ENCODE results near the gene TSC22D4.
A peak's percentile ranks its signal among the peaks of the same experiment; 100 is the strongest.

The TSC22D4 gene

GRCh38 chr7:100493476-100494264 lies 14.7 kb upstream of the TSC22D4 start:
- no peak for DNase-seq (ENCODE audit: extremely low spot score, insufficient read length, low read depth)

GRCh38 chr7:100492738-100493475 lies 13.9 kb upstream of the TSC22D4 start:
- FAIRE-seq, result no peak
- no peak for DNase-seq (ENCODE audit: extremely low spot score, insufficient read length, low read depth)

More at GRCh38 chr7:100493476-100494264, 14.7 kb upstream of the TSC22D4 start:
- FAIRE-seq, result no peak

- DNase-seq (ENCODE audit: extremely low spot score, insufficient read length, low read depth) (no peak), FAIRE-seq (no peak)
Observed at GRCh38 chr7:100491192-100491578, 12.2 kb upstream of the TSC22D4 start.

- DNase-seq (ENCODE audit: extremely low spot score, insufficient read length, low read depth) (no peak), FAIRE-seq (no peak)
Observed at GRCh38 chr7:100490483-100491191, 11.6 kb upstream of the TSC22D4 start.

- FAIRE-seq, result peak; percentile 5
- peak; percentile 66 for DNase-seq (ENCODE audit: extremely low spot score, insufficient read length, low read depth)
Observed at GRCh38 chr7:100489824-100490223, 10.8 kb upstream of the TSC22D4 start.

GRCh38 chr7:100489121-100489520 lies 10.1 kb upstream of the TSC22D4 start:
- DNase-seq (ENCODE audit: extremely low spot score, insufficient read length, low read depth), result no peak
- FAIRE-seq, result no peak

- DNase-seq (ENCODE audit: extremely low spot score, insufficient read length, low read depth) (no peak), FAIRE-seq (no peak)
Observed at GRCh38 chr7:100488333-100489095, 9.5 kb upstream of the TSC22D4 start.

GRCh38 chr7:100486753-100487446 lies 7.9 kb upstream of the TSC22D4 start:
- FAIRE-seq (no peak), DNase-seq (ENCODE audit: extremely low spot score, insufficient read length, low read depth) (no peak)

- FAIRE-seq (no peak), DNase-seq (ENCODE audit: extremely low spot score, insufficient read length, low read depth) (no peak)
Observed at GRCh38 chr7:100486111-100486636, 7.2 kb upstream of the TSC22D4 start.

- FAIRE-seq, result no peak
- no peak for DNase-seq (ENCODE audit: extremely low spot score, insufficient read length, low read depth)
Observed at GRCh38 chr7:100485471-100485876, 6.5 kb upstream of the TSC22D4 start.

GRCh38 chr7:100484673-100485045 lies 5.6 kb upstream of the TSC22D4 start:
- FAIRE-seq (no peak), DNase-seq (ENCODE audit: extremely low spot score, insufficient read length, low read depth) (no peak)

GRCh38 chr7:100483722-100484672 lies 5.0 kb upstream of the TSC22D4 start, which contains the start of gene NYAP1:
Gene NYAP1, plus strand, starts transcription at chr7:100483927. Its CDS starts 1,385 bp downstream, at chr7:100485312.
- FAIRE-seq, result no peak
- DNase-seq (ENCODE audit: extremely low spot score, insufficient read length, low read depth), result no peak

GRCh38 chr7:100483090-100483721 lies 4.2 kb upstream of the TSC22D4 start:
- DNase-seq (ENCODE audit: extremely low spot score, insufficient read length, low read depth) (peak; percentile 68), FAIRE-seq (no peak)

- no peak for DNase-seq (ENCODE audit: extremely low spot score, insufficient read length, low read depth)
- no peak for FAIRE-seq
Observed at GRCh38 chr7:100482728-100483089, 3.7 kb upstream of the TSC22D4 start.

GRCh38 chr7:100481466-100481865 lies 2.5 kb upstream of the TSC22D4 start:
- FAIRE-seq (no peak), DNase-seq (ENCODE audit: extremely low spot score, insufficient read length, low read depth) (no peak)

- FAIRE-seq (no peak), DNase-seq (ENCODE audit: extremely low spot score, insufficient read length, low read depth) (no peak)
Observed at GRCh38 chr7:100477871-100478267, 1.1 kb downstream of the TSC22D4 start.

GRCh38 chr7:100476903-100477870 lies 1.8 kb downstream of the TSC22D4 start:
- no peak for FAIRE-seq
- no peak for DNase-seq (ENCODE audit: extremely low spot score, insufficient read length, low read depth)

Data from GM18507 (cell line).